ENCODE data around the gene OXNAD1. TPM values are rescaled to one million over a fixed set of nuclear protein-coding genes. Genes with fewer than 3 reads are reported as not detected.

The OXNAD1 gene
- total and polyA plus RNA-seq, 4 experiments from 2014 or later = 61.7 to 84.7 (median 73.2) TPM

GRCh38 chr3:16272588-16272987 is 7.6 kb downstream of the OXNAD1 start:
- intact Hi-C loops (cut with micrococcal nuclease) = no loop called here
- no peak overlapping the region for H3K27ac Mint-ChIP-seq
- no peak overlapping the region for H3K27ac ChIP-seq (ENCODE audit: low read depth, low read length)
- H3K27me3 Mint-ChIP-seq = no peaks in the 10 kb centered on the region
- ChIA-PET POLR2A (ENCODE audit: partially characterized antibody) (interaction anchor here (1.1 to 1.5 kb wide), 2 partner anchors 14 to 47 kb away, joined by 4 to 8 read pairs; no protein-coding TSS in a partner anchor), CTCF (ENCODE audit: partially characterized antibody) (interaction anchor here (0.7 to 9.8 kb wide), 8 partner anchors 13 to 278 kb away, joined by 3 to 169 read pairs (median 6); no protein-coding TSS in a partner anchor)
- H3K9me3 Mint-ChIP-seq = no peaks in the 10 kb centered on the region
- peaks cover 13% of the 10 kb centered on the region for H3K36me3 ChIP-seq (ENCODE audit: insufficient read depth, low read length)
- no peak for DNase-seq
- H3K9me3 ChIP-seq (ENCODE audit: control insufficient read depth in 1 of 2, low read length in 2 of 2) = no peaks in the 10 kb centered on the region
- H3K4me1 ChIP-seq (ENCODE audit: insufficient read depth, low read length) = peaks cover 5% of the 10 kb centered on the region
- peaks cover 31 to 33% of the 10 kb centered on the region in 2 donors for H3K36me3 Mint-ChIP-seq
- no peak overlapping the region for H3K4me3 ChIP-seq (ENCODE audit: low read length in 2 of 2)
- no peaks in the 10 kb centered on the region for H3K27me3 ChIP-seq (ENCODE audit: insufficient read depth, low read length)
- no peak overlapping the region for H3K4me3 Mint-ChIP-seq
- H3K4me1 Mint-ChIP-seq = peaks cover under 1 to 2% (median under 1%) of the 10 kb centered on the region in 4 donors

GRCh38 chr3:16273867-16274266 is 8.9 kb downstream of the OXNAD1 start:
- DNase-seq = no peak
- H3K27me3 ChIP-seq (ENCODE audit: insufficient read depth, low read length) = no peaks in the 10 kb centered on the region
- intact Hi-C loops (cut with micrococcal nuclease) = no loop called here
- Mint-ChIP-seq H3K36me3 (peaks cover 29 to 33% of the 10 kb centered on the region in 2 donors), H3K4me3 (no peak overlapping the region), H3K27ac (no peak overlapping the region), H3K9me3 (no peaks in the 10 kb centered on the region), H3K4me1 (no peaks in the 10 kb centered on the region), H3K27me3 (no peaks in the 10 kb centered on the region)
- H3K4me3 ChIP-seq (ENCODE audit: low read length in 2 of 2) = no peak overlapping the region
- ChIA-PET POLR2A (ENCODE audit: partially characterized antibody) (interaction anchor here (0.7 kb wide), 1 partner anchor 47 kb away, joined by 3 read pairs; no protein-coding TSS in a partner anchor), CTCF (ENCODE audit: partially characterized antibody) (interaction anchor here (1.0 to 1.3 kb wide), 2 partner anchors 14 to 25 kb away, joined by 3 to 4 read pairs; no protein-coding TSS in a partner anchor)
- no peaks in the 10 kb centered on the region for H3K9me3 ChIP-seq (ENCODE audit: control insufficient read depth in 1 of 2, low read length in 2 of 2)
- H3K4me1 ChIP-seq (ENCODE audit: insufficient read depth, low read length) = no peaks in the 10 kb centered on the region
- H3K36me3 ChIP-seq (ENCODE audit: insufficient read depth, low read length) = peaks cover 20% of the 10 kb centered on the region
- no peak overlapping the region for H3K27ac ChIP-seq (ENCODE audit: low read depth, low read length)

- Mint-ChIP-seq H3K36me3 (peaks cover 15 to 16% of the 10 kb centered on the region in 2 donors), H3K4me3 (no peak overlapping the region), H3K27me3 (no peaks in the 10 kb centered on the region), H3K27ac (peak overlapping the region in 2 of 7 donors; percentile 1 to 40), H3K4me1 (peaks cover 0 to 6% (median 2%) of the 10 kb centered on the region in 4 donors), H3K9me3 (no peaks in the 10 kb centered on the region)
- Histone ChIP-seq H3K36me3 (ENCODE audit: insufficient read depth, low read length) (peaks cover 8% of the 10 kb centered on the region), H3K27me3 (ENCODE audit: insufficient read depth, low read length) (no peaks in the 10 kb centered on the region), H3K4me1 (ENCODE audit: insufficient read depth, low read length) (no peaks in the 10 kb centered on the region), H3K4me3 (ENCODE audit: low read length in 2 of 2) (no peak overlapping the region), H3K27ac (ENCODE audit: low read depth, low read length) (no peak overlapping the region), H3K9me3 (ENCODE audit: control insufficient read depth in 1 of 2, low read length in 2 of 2) (no peaks in the 10 kb centered on the region)
- intact Hi-C loops (cut with micrococcal nuclease) = no loop called here
- no peak for DNase-seq
- POLR2A ChIA-PET (ENCODE audit: partially characterized antibody) = interaction anchor here (1.5 to 2.2 kb wide), 3 partner anchors 9 to 13 kb away, joined by 4 to 6 read pairs (median 5); no protein-coding TSS in a partner anchor
- CTCF ChIA-PET (ENCODE audit: partially characterized antibody) = interaction anchor here (1.2 to 3.1 kb wide), 4 partner anchors 9 to 42 kb away, joined by 3 to 17 read pairs (median 6); no protein-coding TSS in a partner anchor
Observed at GRCh38 chr3:16277471-16277870, 12.5 kb downstream of the OXNAD1 start.

- H3K36me3 Mint-ChIP-seq = peaks cover 11 to 14% of the 10 kb centered on the region in 2 donors
- H3K4me1 Mint-ChIP-seq = peaks cover 7 to 17% (median 11%) of the 10 kb centered on the region in 4 donors
- Histone ChIP-seq H3K4me3 (ENCODE audit: low read length in 2 of 2) (no peak overlapping the region), H3K27me3 (ENCODE audit: insufficient read depth, low read length) (no peaks in the 10 kb centered on the region), H3K27ac (ENCODE audit: low read depth, low read length) (no peak overlapping the region), H3K9me3 (ENCODE audit: control insufficient read depth in 1 of 2, low read length in 2 of 2) (no peaks in the 10 kb centered on the region), H3K4me1 (ENCODE audit: insufficient read depth, low read length) (no peaks in the 10 kb centered on the region), H3K36me3 (ENCODE audit: insufficient read depth, low read length) (peaks cover 8% of the 10 kb centered on the region)
- intact Hi-C loops (cut with micrococcal nuclease) = no loop called here
- DNase-seq = no peak
- no peaks in the 10 kb centered on the region for H3K9me3 Mint-ChIP-seq
- no peaks in the 10 kb centered on the region for H3K27me3 Mint-ChIP-seq
- ChIA-PET CTCF (ENCODE audit: partially characterized antibody) (interaction anchor here (1.9 to 3.1 kb wide), 2 partner anchors 10 to 12 kb away, joined by 9 to 17 read pairs; no protein-coding TSS in a partner anchor), POLR2A (ENCODE audit: partially characterized antibody) (interaction anchor here (0.7 to 1.6 kb wide), 3 partner anchors 9 to 14 kb away, joined by 3 to 9 read pairs (median 3); partner anchors contain the start of genes DPH3 and OXNAD1)
- H3K27ac Mint-ChIP-seq = no peak overlapping the region
- H3K4me3 Mint-ChIP-seq = no peak overlapping the region
Observed at GRCh38 chr3:16279010-16279801, 14.2 kb downstream of the OXNAD1 start.

GRCh38 chr3:16280671-16281070 is 15.7 kb downstream of the OXNAD1 start:
- no peaks in the 10 kb centered on the region for H3K27me3 Mint-ChIP-seq
- ChIA-PET CTCF (ENCODE audit: partially characterized antibody) (no interaction called here), POLR2A (ENCODE audit: partially characterized antibody) (interaction anchor here (1.6 kb wide), 1 partner anchor 15 kb away, joined by 9 read pairs; the partner anchor contains the start of genes DPH3 and OXNAD1)
- H3K9me3 ChIP-seq (ENCODE audit: control insufficient read depth in 1 of 2, low read length in 2 of 2) = no peaks in the 10 kb centered on the region
- no peaks in the 10 kb centered on the region for H3K9me3 Mint-ChIP-seq
- peaks cover 11% of the 10 kb centered on the region in 2 donors for H3K36me3 Mint-ChIP-seq
- intact Hi-C loops (cut with micrococcal nuclease) = no loop called here
- no peak for DNase-seq
- H3K4me1 ChIP-seq (ENCODE audit: insufficient read depth, low read length) = peaks cover 14% of the 10 kb centered on the region
- H3K27me3 ChIP-seq (ENCODE audit: insufficient read depth, low read length) = no peaks in the 10 kb centered on the region
- peaks cover 21 to 32% (median 24%) of the 10 kb centered on the region in 4 donors for H3K4me1 Mint-ChIP-seq
- no peak overlapping the region for H3K4me3 Mint-ChIP-seq
- H3K27ac Mint-ChIP-seq = no peak overlapping the region
- peaks cover 8% of the 10 kb centered on the region for H3K36me3 ChIP-seq (ENCODE audit: insufficient read depth, low read length)
- H3K4me3 ChIP-seq (ENCODE audit: low read length in 2 of 2) = no peak overlapping the region
- H3K27ac ChIP-seq (ENCODE audit: low read depth, low read length) = no peak overlapping the region

GRCh38 chr3:16284633-16285032 is 19.6 kb downstream of the OXNAD1 start:
- Mint-ChIP-seq H3K27ac (peak overlapping the region; percentile 94 to 99 (median 96)), H3K9me3 (no peaks in the 10 kb centered on the region), H3K27me3 (no peaks in the 10 kb centered on the region), H3K4me1 (peaks cover 36 to 55% (median 48%) of the 10 kb centered on the region in 4 donors), H3K36me3 (peaks cover 11 to 39% of the 10 kb centered on the region in 2 donors), H3K4me3 (peak overlapping the region; percentile 93 to 99 (median 98))
- H3K9me3 ChIP-seq (ENCODE audit: control insufficient read depth in 1 of 2, low read length in 2 of 2) = no peaks in the 10 kb centered on the region
- peak overlapping the region; percentile 76 for H3K27ac ChIP-seq (ENCODE audit: low read depth, low read length)
- ChIA-PET POLR2A (ENCODE audit: partially characterized antibody) (interaction anchor here (1.6 to 5.7 kb wide), 6 partner anchors 14 to 227 kb away, joined by 5 to 109 read pairs (median 63); partner anchors contain the start of genes DPH3 and OXNAD1), CTCF (ENCODE audit: partially characterized antibody) (interaction anchor here (1.4 to 6.5 kb wide), 4 partner anchors 10 to 17 kb away, joined by 4 to 72 read pairs (median 5); partner anchors contain the start of genes DPH3 and OXNAD1)
- no peak overlapping the region for H3K4me3 ChIP-seq (ENCODE audit: low read length in 2 of 2)
- H3K36me3 ChIP-seq (ENCODE audit: insufficient read depth, low read length) = no peaks in the 10 kb centered on the region
- intact Hi-C loops (cut with micrococcal nuclease) = loop anchor here (5.0 kb wide), 1 partner anchor 183 kb away; no protein-coding TSS in a partner anchor
- H3K27me3 ChIP-seq (ENCODE audit: insufficient read depth, low read length) = no peaks in the 10 kb centered on the region
- H3K4me1 ChIP-seq (ENCODE audit: insufficient read depth, low read length) = peaks cover 37% of the 10 kb centered on the region
- DNase-seq = no peak
